Natural killer cell treated with Interleukin-12 subunit alpha and Interleukin-12 subunit beta and Interleukin-15 and Interleukin-18, amount 100 ng/mL, for 72 hours (primary cell): ENCODE results near the gene GLT8D2. TPM values are rescaled to one million over a fixed set of nuclear protein-coding genes. Genes with fewer than 3 reads are reported as not detected.
A peak's percentile ranks its signal among the peaks of the same experiment; 100 is the strongest.

Source experiments
- ATAC-seq, 2 donors: fragments of 150-1000 bp; cut with Tn5 transposase in 1 of 2; sonication (Bioruptor Pico), chemical (Tn5 transposase) in 1 of 2; 2 replicates each; pipeline ENCODE4 v1.10.0; 2021
- DNase-seq: peaks from one replicate; pipeline ENCODE4 v3.0.0; 2022; ENCODE audit warnings: low spot score
- H3K27ac Mint-ChIP-seq, 2 donors: 1 replicate in 1 of 2; 2 replicates in 1 of 2; pipeline ENCODE4 v1.8.0; 2022; ENCODE audit warnings: mixed read lengths in 2 of 2, mild to moderate bottlenecking in 1 of 2, moderate library complexity in 1 of 2
- H3K27me3 Mint-ChIP-seq, 2 donors: 1 replicate in 1 of 2; 2 replicates in 1 of 2; pipeline ENCODE4 v1.8.0; 2022; ENCODE audit warnings: mixed read lengths in 2 of 2
- H3K36me3 Mint-ChIP-seq: one replicate; pipeline ENCODE4 v1.8.0; 2022; ENCODE audit warnings: mixed read lengths
- H3K4me1 Mint-ChIP-seq, 2 donors: 1 replicate in 1 of 2; 2 replicates in 1 of 2; pipeline ENCODE4 v1.8.0; 2022; ENCODE audit warnings: low read depth in 2 of 2, mixed read lengths in 2 of 2, mild to moderate bottlenecking in 1 of 2
- H3K4me3 Mint-ChIP-seq: one replicate; pipeline ENCODE4 v1.8.0; 2022; ENCODE audit warnings: mixed read lengths
- H3K9me3 Mint-ChIP-seq: 2 replicates; pipeline ENCODE4 v1.8.0; 2022; ENCODE audit warnings: mixed read lengths
- total RNA-seq, 2 donors: library from RNA; stranded (reverse); gene quantifications; one replicate each; pipeline ENCODE4 v1.2.3, GENCODE V29; 2022

The GLT8D2 gene
- total RNA-seq, 2 donors from 2014 or later, result 0.33 TPM; not detected in 1

- H3K27ac Mint-ChIP-seq, result peak overlapping the region; percentile 17 to 74
- peak overlapping the region; percentile 42 for H3K4me3 Mint-ChIP-seq
- peaks cover 18 to 34% of the 10 kb centered on the region in 2 donors for H3K4me1 Mint-ChIP-seq
- H3K36me3 Mint-ChIP-seq, result peaks cover 61% of the 10 kb centered on the region
- no peaks in the 10 kb centered on the region for H3K27me3 Mint-ChIP-seq
- DNase-seq (no peak), ATAC-seq (peak; percentile 40 to 77)
- no peaks in the 10 kb centered on the region for H3K9me3 Mint-ChIP-seq
Observed at GRCh38 chr12:103947871-103948555, 102.0 kb downstream of the GLT8D2 start.

GRCh38 chr12:103944964-103945363, 105.0 kb downstream of the GLT8D2 start:
- ATAC-seq, result no peak
- no peaks in the 10 kb centered on the region for H3K27me3 Mint-ChIP-seq
- peaks cover 80% of the 10 kb centered on the region for H3K36me3 Mint-ChIP-seq
- H3K4me3 Mint-ChIP-seq, result no peak overlapping the region
- no peak for DNase-seq
- H3K4me1 Mint-ChIP-seq, result peaks cover 19 to 31% of the 10 kb centered on the region in 2 donors
- no peaks in the 10 kb centered on the region for H3K9me3 Mint-ChIP-seq
- H3K27ac Mint-ChIP-seq, result peak overlapping the region in 1 of 2 donors; percentile 78

Other genes with a start within 250 kb of the GLT8D2 start
- 10 to 100 TPM in 1 of 2 donors, 1 to 10 TPM in 1; 3.9 to 15.5 TPM for gene NT5DC3, start 209.0 kb downstream of the GLT8D2 start, total RNA-seq
- 100 to 1,000 TPM; 621 to 706 TPM for gene HSP90B1, start 119.8 kb downstream of the GLT8D2 start, total RNA-seq
- 10 to 100 TPM; 50.8 to 55.2 TPM for gene TDG, start 84.3 kb downstream of the GLT8D2 start, total RNA-seq
- 10 to 100 TPM; 13.5 to 17.6 TPM for gene HCFC2, start 14.3 kb upstream of the GLT8D2 start, total RNA-seq
- gene NFYB, start 88.0 kb upstream of the GLT8D2 start, total RNA-seq, result 10 to 100 TPM; 13.1 to 18.5 TPM
- 100 to 1,000 TPM in 1 of 2 donors, 10 to 100 TPM in 1; 75.8 to 103 TPM for gene TXNRD1, start 165.6 kb upstream of the GLT8D2 start, total RNA-seq